ENCODE measurements around the gene BMPR1A. TPM values are rescaled to one million over a fixed set of nuclear protein-coding genes. Genes with fewer than 3 reads are reported as not detected.
A peak's percentile ranks its signal among the peaks of the same experiment; 100 is the strongest.

The BMPR1A gene
- 9.7 and 14.5 TPM in 2 replicates for total RNA-seq

DNA sequence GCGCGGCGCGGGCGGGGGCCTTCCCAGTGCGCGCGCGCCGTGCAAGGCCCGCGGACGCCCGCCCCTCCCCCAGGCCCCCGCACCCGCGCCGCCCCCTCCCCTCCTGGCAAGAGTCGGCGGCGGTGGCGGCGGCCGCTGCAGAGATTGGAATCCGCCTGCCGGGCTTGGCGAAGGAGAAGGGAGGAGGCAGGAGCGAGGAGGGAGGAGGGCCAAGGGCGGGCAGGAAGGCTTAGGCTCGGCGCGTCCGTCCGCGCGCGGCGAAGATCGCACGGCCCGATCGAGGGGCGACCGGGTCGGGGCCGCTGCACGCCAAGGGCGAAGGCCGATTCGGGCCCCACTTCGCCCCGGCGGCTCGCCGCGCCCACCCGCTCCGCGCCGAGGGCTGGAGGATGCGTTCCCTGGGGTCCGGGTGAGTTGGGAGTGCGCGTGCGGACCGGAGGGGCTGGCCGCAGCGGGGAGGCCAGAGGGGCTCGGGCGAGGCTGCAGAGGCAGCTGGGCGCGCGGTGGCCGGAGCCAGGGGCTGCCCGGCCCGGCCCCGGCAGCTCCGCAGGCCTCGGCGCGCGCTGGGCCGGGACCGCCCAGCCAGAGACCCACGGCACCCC lies at the start of gene BMPR1A:
BMPR1A (plus strand) TSS at position 109 of the 602 bp plus-strand sequence. CDS start 119,400 bp downstream, outside the sequence.
- Mint-ChIP-seq H3K4me1 (ENCODE audit: low read depth) (peaks cover 52% of the 10 kb centered on the region), H3K9me3 (no peaks in the 10 kb centered on the region), H3K27ac (peak within 1 kb of the TSS; percentile 86), H3K36me3 (ENCODE audit: low read depth) (peaks cover 8% of the 10 kb centered on the region), H3K27me3 (ENCODE audit: insufficient read depth) (peaks cover 39% of the 10 kb centered on the region), H3K4me3 (peak within 1 kb of the TSS; percentile 89)
- no peak for DNase-seq (ENCODE audit: low spot score)
- intact Hi-C loops (cut with micrococcal nuclease): loop anchor here (1.0 to 10.0 kb wide), 6 partner anchors 45 to 748 kb away; partner anchors contain the start of genes GLUD1, MINPP1, SHLD2 and WAPL

DNA sequence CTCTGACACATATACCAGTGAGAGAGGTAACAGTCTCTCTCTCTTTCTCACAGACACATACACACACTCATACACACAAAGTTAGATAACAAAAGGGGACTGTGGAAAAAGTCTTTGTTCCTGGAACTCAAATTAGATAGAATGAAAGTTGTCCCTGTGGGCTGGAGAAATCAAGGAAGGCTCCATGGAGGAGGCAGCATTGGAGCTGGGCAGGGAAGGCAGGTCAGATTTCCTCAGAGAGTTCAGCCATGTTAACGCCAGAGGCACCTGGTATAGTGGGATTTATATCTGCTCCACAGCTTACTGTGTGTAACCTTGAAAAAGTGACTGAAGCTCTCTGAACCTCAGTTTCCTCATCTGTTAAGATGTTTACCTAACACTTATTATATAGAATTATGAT lies 49.4 kb upstream of the BMPR1A start:
- Mint-ChIP-seq H3K9me3 (no peaks in the 10 kb centered on the region), H3K4me3 (no peak overlapping the region), H3K36me3 (ENCODE audit: low read depth) (no peaks in the 10 kb centered on the region), H3K27ac (no peak overlapping the region), H3K4me1 (ENCODE audit: low read depth) (peaks cover 7% of the 10 kb centered on the region), H3K27me3 (ENCODE audit: insufficient read depth) (no peaks in the 10 kb centered on the region)
- intact Hi-C loops (cut with micrococcal nuclease): no loop called here
- DNase-seq (ENCODE audit: low spot score): no peak

- Mint-ChIP-seq H3K27ac (no peak overlapping the region), H3K36me3 (ENCODE audit: low read depth) (no peaks in the 10 kb centered on the region), H3K4me3 (no peak overlapping the region), H3K9me3 (no peaks in the 10 kb centered on the region), H3K4me1 (ENCODE audit: low read depth) (peaks cover 11% of the 10 kb centered on the region), H3K27me3 (ENCODE audit: insufficient read depth) (no peaks in the 10 kb centered on the region)
- intact Hi-C loops (cut with micrococcal nuclease): no loop called here
- no peak for DNase-seq (ENCODE audit: low spot score)
Observed at GRCh38 chr10:86707505-86707904, 48.9 kb upstream of the BMPR1A start.

GRCh38 chr10:86708068-86708782 lies 48.2 kb upstream of the BMPR1A start:
- no peaks in the 10 kb centered on the region for H3K27me3 Mint-ChIP-seq (ENCODE audit: insufficient read depth)
- intact Hi-C loops (cut with micrococcal nuclease): no loop called here
- no peak for DNase-seq (ENCODE audit: low spot score)
- H3K4me3 Mint-ChIP-seq: no peak overlapping the region
- H3K36me3 Mint-ChIP-seq (ENCODE audit: low read depth): no peaks in the 10 kb centered on the region
- H3K27ac Mint-ChIP-seq: no peak overlapping the region
- peaks cover 11% of the 10 kb centered on the region for H3K4me1 Mint-ChIP-seq (ENCODE audit: low read depth)
- no peaks in the 10 kb centered on the region for H3K9me3 Mint-ChIP-seq

DNA sequence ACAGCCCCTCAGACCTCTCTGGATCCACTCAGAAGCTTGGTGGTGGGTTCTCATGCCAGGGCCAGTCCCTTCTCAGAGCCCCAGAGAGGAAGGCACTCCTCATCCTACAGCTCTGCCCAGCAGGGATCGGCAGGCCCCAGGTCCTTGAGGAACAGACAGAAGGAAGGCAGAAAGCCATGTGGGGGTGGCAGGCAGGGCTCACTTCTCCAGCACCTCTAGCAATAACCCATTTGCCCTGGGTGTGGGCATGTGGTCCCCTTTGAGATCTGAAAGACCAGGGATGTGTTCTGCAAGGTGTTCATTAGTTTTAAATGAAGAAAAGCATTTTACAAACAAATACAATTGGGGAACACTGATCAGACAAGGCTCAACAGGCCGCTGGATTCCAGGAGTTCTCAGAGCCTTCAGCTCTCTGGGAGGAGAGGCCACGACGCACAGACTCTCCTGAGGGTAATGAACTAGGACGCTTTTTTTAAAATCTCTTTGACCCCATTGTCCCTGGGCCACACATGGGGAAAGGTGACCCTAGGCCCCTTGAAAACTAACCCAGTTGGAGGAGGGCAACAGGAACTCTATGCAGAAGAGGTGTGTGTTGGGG lies 47.5 kb upstream of the BMPR1A start:
- Mint-ChIP-seq H3K9me3 (no peaks in the 10 kb centered on the region), H3K4me3 (no peak overlapping the region), H3K36me3 (ENCODE audit: low read depth) (peaks cover 2% of the 10 kb centered on the region), H3K4me1 (ENCODE audit: low read depth) (peaks cover 15% of the 10 kb centered on the region), H3K27me3 (ENCODE audit: insufficient read depth) (no peaks in the 10 kb centered on the region), H3K27ac (no peak overlapping the region)
- no peak for DNase-seq (ENCODE audit: low spot score)
- intact Hi-C loops (cut with micrococcal nuclease): no loop called here

DNA sequence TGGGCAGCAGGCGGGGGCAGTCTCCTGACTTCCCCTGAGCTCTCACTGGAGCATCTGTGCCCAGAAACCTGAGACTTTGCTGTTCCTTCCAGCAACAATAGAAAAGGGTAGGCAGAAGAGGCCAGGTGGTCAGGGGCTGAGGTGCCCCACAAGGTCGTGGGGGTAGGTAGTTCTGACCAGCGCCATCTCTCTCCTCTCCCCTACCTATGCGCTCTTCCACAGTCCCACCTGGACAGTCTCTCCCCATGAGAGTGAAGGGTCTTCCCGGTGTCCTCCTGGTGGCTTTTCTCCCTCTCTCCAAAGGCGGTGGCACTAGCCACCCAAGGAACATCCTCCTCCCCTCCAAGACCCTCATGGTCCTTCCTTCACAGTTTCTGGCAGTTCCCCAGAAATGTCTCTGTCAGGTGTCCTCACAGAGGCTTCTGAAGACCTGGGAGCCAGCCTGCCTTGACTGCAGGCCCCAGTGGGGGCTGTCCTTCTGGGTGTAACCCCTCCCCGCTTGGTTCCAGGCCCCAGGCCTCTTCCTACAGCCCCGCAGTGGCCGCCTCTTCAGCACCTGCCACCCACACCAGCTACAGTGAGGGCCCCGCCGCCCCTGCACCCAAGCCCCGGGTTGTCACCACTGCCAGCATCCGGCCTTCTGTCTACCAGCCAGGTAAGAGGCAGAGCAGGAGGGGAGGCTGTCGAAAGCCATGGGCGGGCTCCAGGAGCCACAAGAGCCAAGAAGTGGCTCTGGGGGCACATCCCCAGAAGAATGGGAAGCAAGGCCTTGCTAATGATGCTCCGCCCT lies 46.8 kb upstream of the BMPR1A start:
- intact Hi-C loops (cut with micrococcal nuclease): loop anchor here (2.0 to 5.0 kb wide), 5 partner anchors 179 to 385 kb away; partner anchors contain the start of genes ADIRF, GLUD1, SHLD2 and WAPL
- DNase-seq (ENCODE audit: low spot score): no peak
- Mint-ChIP-seq H3K9me3 (no peaks in the 10 kb centered on the region), H3K4me1 (ENCODE audit: low read depth) (peaks cover 17% of the 10 kb centered on the region), H3K4me3 (peak overlapping the region; percentile 88), H3K27ac (peak overlapping the region; percentile 97), H3K27me3 (ENCODE audit: insufficient read depth) (no peaks in the 10 kb centered on the region), H3K36me3 (ENCODE audit: low read depth) (peaks cover 2% of the 10 kb centered on the region)

DNA sequence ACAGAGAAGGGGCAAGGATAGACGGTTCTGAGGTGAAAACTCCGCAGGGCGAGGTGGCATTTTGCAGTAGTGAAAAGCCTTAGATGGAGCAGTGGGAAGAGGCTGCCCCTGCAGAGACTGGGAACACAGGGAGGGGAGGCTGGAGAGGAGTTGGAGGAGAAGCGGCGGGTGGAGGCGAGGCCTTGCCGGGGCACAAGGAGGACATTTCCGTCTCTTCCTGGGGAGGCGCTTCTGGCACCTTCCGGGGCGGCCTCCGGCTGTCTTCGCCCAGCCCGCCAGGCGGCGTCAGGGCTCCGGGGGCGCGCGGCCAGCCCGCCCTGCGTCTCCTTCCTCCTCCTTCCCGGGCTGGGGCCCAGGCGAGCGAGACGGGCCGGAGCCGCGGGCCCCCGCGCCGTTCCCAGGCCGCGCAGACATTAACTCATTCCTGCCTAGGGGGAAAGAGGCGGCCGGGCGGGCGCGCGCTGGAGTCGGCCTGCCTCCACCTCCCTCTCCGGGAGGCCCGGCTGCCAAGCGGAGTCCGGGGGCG lies 45.4 kb upstream of the BMPR1A start:
- Mint-ChIP-seq H3K27ac (peak overlapping the region; percentile 97), H3K9me3 (no peaks in the 10 kb centered on the region), H3K4me1 (ENCODE audit: low read depth) (peaks cover 17% of the 10 kb centered on the region), H3K27me3 (ENCODE audit: insufficient read depth) (no peaks in the 10 kb centered on the region), H3K36me3 (ENCODE audit: low read depth) (peaks cover 2% of the 10 kb centered on the region), H3K4me3 (peak overlapping the region; percentile 88)
- intact Hi-C loops (cut with micrococcal nuclease): loop anchor here (1.0 to 5.0 kb wide), 7 partner anchors 45 to 384 kb away; partner anchors contain the start of genes ADIRF, BMPR1A, GLUD1 and SHLD2
- peak; percentile 84 for DNase-seq (ENCODE audit: low spot score)

DNA sequence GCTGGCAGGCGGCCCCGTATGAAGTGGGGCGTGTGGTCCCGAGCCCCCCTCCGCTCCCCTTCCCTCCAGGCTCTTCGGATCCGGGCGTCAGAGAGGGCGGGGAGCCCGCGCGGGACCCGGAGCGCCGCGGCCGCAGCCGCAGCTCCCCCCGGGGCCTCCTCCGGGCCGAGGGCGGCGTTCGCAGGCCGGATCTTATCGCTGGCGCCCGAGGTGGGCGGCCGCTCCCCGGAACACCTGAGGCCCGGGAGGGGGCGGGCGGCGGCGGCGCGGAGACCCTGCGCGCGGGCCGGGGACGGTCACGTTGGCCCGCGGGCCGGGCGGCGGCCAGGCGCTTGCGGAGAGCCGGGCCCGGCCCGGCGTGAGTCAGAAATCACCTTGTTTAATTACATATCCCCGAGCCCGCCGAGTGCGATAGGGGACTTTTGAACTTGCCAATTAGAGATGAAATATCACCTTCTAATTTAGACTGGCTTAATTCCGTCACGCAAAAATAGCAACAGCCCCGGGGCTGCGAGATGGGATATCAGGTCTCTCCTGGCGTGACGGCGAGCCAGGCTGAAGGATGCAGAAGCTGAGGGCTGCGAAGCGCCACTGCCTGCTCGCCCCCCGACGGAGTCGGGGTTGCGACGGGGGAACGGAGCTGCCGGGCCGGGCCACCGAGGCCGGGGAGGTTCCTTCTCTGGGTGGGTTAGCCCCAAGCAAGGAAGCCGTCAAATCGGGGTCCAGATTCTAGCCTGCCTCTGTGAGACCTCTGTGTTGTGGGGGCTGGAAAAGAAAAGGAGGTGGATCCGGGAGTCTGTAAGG lies 44.7 kb upstream of the BMPR1A start:
- Mint-ChIP-seq H3K27me3 (ENCODE audit: insufficient read depth) (no peaks in the 10 kb centered on the region), H3K4me1 (ENCODE audit: low read depth) (peaks cover 17% of the 10 kb centered on the region), H3K27ac (peak overlapping the region; percentile 89), H3K36me3 (ENCODE audit: low read depth) (peaks cover 2% of the 10 kb centered on the region), H3K9me3 (no peaks in the 10 kb centered on the region), H3K4me3 (peak overlapping the region; percentile 88)
- peak; percentile 48 for DNase-seq (ENCODE audit: low spot score)
- intact Hi-C loops (cut with micrococcal nuclease): loop anchor here (1.0 to 5.0 kb wide), 7 partner anchors 45 to 383 kb away; partner anchors contain the start of genes ADIRF, BMPR1A, GLUD1 and SHLD2

DNA sequence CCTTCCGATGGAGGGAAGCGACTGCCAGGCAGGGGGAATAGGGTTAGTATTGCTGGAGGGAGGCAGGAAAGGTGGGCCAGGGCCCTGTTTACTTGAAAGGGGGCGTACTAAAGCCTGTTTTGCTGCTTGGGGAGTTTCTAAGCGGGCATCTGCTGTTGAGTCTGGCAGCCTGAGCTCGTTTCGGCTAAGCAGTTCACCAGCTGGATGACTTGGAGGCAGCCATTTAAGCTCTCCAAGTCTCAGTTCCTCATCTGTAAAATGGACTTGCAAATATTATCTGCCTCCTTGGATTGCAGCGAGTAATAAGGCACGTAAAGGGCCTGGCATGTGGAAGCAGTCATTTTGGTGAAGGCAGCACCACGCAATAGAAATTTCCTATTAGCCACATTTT lies 44.1 kb upstream of the BMPR1A start:
- Mint-ChIP-seq H3K4me1 (ENCODE audit: low read depth) (peaks cover 17% of the 10 kb centered on the region), H3K36me3 (ENCODE audit: low read depth) (peaks cover 2% of the 10 kb centered on the region), H3K27ac (peak overlapping the region; percentile 89), H3K9me3 (no peaks in the 10 kb centered on the region), H3K27me3 (ENCODE audit: insufficient read depth) (no peaks in the 10 kb centered on the region), H3K4me3 (peak overlapping the region; percentile 83)
- no peak for DNase-seq (ENCODE audit: low spot score)
- intact Hi-C loops (cut with micrococcal nuclease): loop anchor here (5.0 kb wide), 1 partner anchor 255 kb away; the partner anchor contains the start of gene ADIRF

DNA sequence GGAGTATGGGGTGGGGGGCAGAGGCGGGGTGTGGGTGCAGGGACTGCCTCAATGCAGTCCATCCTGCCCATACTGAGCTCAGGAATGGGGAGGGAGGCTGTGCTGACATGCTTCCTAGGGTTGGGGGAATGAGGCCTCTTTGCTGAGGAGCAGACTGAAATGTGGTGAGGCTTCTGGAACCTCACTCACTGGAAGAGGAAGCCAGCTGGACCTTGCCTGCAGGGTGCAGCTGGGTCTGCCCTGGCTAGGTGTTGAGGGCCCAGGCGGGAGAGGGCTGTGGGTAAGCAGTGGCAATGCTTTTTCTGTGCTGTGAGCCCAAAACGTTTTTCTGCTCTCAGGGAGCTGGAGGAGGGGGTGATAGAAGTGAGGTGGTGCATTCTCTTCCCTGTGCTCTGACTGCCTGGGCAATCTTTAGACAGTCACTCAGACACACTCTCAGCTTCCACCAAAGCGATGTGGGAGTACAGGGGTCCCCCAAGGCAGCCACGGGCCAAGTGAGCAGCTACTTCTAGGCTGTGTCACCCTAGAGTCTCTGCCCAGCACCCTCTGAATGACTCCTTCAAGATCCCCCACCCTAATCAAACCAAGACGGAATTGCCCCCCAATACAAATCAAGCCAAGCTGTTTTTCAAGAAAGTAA lies 41.1 kb upstream of the BMPR1A start:
- Mint-ChIP-seq H3K4me1 (ENCODE audit: low read depth) (peaks cover 17% of the 10 kb centered on the region), H3K27ac (no peak overlapping the region), H3K4me3 (no peak overlapping the region), H3K9me3 (no peaks in the 10 kb centered on the region), H3K27me3 (ENCODE audit: insufficient read depth) (peaks cover 5% of the 10 kb centered on the region), H3K36me3 (ENCODE audit: low read depth) (peaks cover 2% of the 10 kb centered on the region)
- intact Hi-C loops (cut with micrococcal nuclease): no loop called here
- no peak for DNase-seq (ENCODE audit: low spot score)

DNA sequence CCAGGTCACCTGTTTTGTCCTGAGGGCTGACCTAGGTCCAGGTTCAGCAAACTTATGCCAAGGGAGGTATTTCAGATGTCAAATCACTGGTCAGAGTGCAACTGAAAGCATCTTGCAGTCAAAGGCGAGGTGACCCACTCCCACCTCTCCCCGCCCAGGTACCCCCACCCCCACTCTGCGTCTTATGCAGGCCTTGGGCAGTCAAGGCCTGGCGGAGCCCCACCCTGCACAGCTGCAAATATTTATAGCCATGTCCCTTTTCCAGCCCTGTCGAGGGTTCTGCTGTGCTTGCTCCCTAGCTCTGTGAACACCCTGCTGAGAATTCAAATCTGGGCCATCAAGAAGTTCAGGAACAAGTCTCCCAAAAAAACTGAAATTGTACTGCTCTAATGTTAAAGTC lies 40.6 kb upstream of the BMPR1A start:
- Mint-ChIP-seq H3K36me3 (ENCODE audit: low read depth) (peaks cover 2% of the 10 kb centered on the region), H3K27ac (no peak overlapping the region), H3K9me3 (no peaks in the 10 kb centered on the region), H3K4me1 (ENCODE audit: low read depth) (peaks cover 13% of the 10 kb centered on the region), H3K27me3 (ENCODE audit: insufficient read depth) (peaks cover 10% of the 10 kb centered on the region), H3K4me3 (no peak overlapping the region)
- DNase-seq (ENCODE audit: low spot score): no peak
- intact Hi-C loops (cut with micrococcal nuclease): no loop called here

Measured in activated T-helper 1 cell treated with anti-CD3 and anti-CD28 coated beads, Interleukin-12 subunit alpha, Interleukin-12 subunit beta, Interleukin-2, Interleukin-4 antibody, amounts not matched to agents 30 ng/mL and 10 ng/mL and 1 ng/mL, durations not matched to agents 14 hours and 24 hours and 36 hours (primary cell).